GM18499 (cell line): ENCODE results near the gene CNTN4.

Experiments used
- ATAC-seq: cut with Tn5 transposase; IDR thresholded peaks from one replicate; pipeline ENCODE4 v1.9.1; 2021; ENCODE audit warnings: moderate number of reproducible peaks; ENCODE audit not compliant: insufficient read depth, unreplicated experiment

Gene CNTN4

GRCh38 chr3:2148561-2149340 lies 50.1 kb downstream of the CNTN4 start:
- no peak for ATAC-seq

GRCh38 chr3:2153053-2153452 lies 54.4 kb downstream of the CNTN4 start:
- no peak for ATAC-seq

GRCh38 chr3:2153547-2153946 lies 54.9 kb downstream of the CNTN4 start:
- no peak for ATAC-seq

- ATAC-seq: no peak
Measured at GRCh38 chr3:2154621-2155020, 56.0 kb downstream of the CNTN4 start.

GRCh38 chr3:2156244-2156847 lies 57.7 kb downstream of the CNTN4 start:
- ATAC-seq: no peak

- no peak for ATAC-seq
Measured at GRCh38 chr3:2158828-2159227, 60.2 kb downstream of the CNTN4 start.

DNA sequence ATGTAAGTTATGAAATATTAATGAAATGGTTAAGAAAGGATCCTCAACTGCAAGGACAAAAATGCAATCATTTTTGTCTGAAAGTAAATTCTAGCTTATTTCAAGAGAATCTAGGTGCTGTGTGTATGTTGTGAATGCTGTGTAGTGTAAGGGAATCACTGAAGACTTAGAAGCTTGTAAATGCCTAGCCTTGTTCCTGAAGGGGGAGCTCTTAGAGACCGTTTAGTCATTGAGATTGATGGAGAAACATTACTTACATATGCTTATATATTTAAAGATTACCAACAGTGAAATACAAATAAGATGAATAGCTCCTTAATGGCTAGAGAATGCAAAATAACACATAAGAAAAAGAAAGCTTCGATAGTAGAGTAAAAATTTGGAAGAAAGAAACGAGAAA lies 67.9 kb downstream of the CNTN4 start:
- no peak for ATAC-seq

- ATAC-seq: no peak
Measured at GRCh38 chr3:2172561-2173171, 74.0 kb downstream of the CNTN4 start.

DNA sequence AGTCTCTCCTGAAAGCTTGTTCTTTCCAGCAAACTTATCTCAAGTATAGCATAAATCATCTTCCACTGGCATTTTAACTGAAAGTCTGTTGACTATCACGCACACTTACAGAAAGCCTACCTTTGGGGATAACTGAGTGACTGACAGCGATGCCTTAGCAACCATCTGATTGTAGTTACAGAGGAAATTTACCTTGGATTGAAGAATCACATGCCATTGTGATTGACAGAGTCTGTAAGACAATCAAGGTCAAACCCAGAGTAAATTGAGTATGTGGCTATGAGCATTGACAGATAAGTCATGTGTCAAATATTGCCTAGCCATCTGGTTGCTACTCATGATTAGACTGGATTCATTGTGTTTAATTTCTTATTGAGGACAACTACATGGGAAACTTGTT lies 82.0 kb downstream of the CNTN4 start:
- ATAC-seq: no peak

DNA sequence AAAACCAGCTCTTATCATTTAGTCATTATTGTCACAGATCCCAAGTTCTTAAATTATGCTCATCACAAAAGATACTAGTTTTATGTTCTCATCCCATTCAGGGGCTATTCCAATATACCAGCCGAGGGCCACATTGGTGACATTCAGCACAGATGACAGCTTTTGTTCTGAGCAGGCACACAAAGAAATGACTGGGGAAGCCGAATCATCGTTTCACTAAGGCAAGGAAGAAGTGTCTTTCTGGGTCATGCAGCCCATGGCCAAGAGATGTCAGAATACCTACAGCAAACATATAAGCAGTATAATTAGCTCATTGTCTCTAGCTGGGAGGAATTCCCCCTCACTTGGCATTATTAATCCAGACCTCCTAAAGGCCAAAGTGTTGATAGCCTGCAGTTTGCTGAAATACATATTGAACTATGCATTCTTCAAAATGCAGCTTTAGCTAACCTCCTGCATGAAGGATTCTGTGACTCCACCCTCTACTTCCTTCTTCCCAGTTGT lies 100.2 kb downstream of the CNTN4 start:
- ATAC-seq: no peak

- no peak for ATAC-seq
Measured at GRCh38 chr3:2204054-2204453, 105.4 kb downstream of the CNTN4 start.

DNA sequence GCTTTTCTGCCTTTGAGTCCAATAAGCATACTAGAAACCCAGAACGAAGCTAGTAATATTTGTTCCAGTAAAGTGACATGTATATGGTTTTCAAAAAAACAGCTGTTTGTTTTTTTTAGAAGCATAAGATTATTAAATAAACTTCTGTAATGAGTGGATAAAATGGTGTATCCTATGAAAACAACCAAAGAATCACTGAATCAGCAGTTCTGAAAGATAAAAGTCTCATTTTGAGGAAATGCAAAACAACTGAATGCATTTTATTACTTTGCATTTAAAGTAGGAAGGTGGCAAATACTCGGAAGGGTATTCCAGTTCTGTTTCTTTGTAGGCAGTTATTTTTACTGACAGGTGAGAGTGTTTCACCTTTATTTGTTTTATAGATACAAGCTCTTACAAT lies 107.0 kb downstream of the CNTN4 start:
- ATAC-seq: no peak

- ATAC-seq: no peak
Measured at GRCh38 chr3:2206536-2206935, 107.9 kb downstream of the CNTN4 start.

GRCh38 chr3:2211568-2211967 lies 112.9 kb downstream of the CNTN4 start:
- ATAC-seq: no peak

DNA sequence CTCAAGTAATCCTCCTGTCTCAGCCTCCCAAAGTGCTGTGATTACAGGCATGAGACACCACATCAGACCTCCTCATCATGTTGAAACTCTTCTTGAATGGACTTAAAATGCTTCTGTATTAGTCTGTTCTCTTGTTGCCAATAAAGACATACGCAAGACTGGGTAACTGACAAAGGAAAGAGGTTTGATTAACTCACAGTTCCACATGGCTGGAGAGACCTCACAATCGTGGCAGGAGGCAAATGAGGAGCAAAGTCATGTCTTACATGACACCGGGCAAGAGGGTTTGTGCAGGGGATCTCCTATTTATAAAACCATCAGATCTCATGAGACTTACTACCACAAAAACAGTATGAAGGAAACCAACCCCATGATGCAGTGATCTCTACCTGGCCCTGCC lies 113.5 kb downstream of the CNTN4 start:
- ATAC-seq: no peak

DNA sequence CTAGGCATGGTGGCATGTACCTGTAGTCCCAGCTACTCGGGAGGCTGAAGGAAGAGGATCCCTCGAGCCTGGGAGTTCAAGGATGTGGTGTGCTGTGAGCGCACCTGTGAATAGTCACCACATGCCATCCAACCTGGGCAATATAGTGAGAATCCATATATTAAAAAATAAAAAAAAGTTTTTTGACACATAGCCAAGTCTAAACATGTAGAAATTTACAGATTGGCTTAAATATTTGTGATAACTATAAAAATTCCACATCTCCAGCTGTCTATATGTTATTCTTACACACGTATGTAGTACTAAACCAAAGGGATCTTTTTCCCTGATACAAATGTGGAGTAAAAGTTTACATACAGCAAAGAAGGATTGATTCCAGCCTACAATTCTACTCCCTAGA lies 119.7 kb downstream of the CNTN4 start:
- no peak for ATAC-seq

GRCh38 chr3:2218816-2219215 lies 120.2 kb downstream of the CNTN4 start:
- no peak for ATAC-seq

- no peak for ATAC-seq
Measured at GRCh38 chr3:2236203-2236602, 137.5 kb downstream of the CNTN4 start.

GRCh38 chr3:2244137-2244536 lies 145.5 kb downstream of the CNTN4 start:
- no peak for ATAC-seq

- no peak for ATAC-seq
Measured at GRCh38 chr3:2246873-2247648, 148.4 kb downstream of the CNTN4 start.

GRCh38 chr3:2247831-2248230 lies 149.2 kb downstream of the CNTN4 start:
- ATAC-seq: no peak
